Activated CD4-positive, alpha-beta T cell treated with anti-CD3 and anti-CD28 coated beads, Interleukin-2, amount 50 U/mL, for 48 hours (primary cell): Measurements from ENCODE around the gene ZNF563.
"Not testable (repeated sequence)": the region's sequence is repeated elsewhere in the genome, so short reads cannot be mapped to it uniquely, and the experiment has no call there.

Source experiments
- DNase-seq, 2 experiments: peaks; one replicate each; pipeline ENCODE4 v3.0.0-alpha.2; 2020

The ZNF563 gene

DNA sequence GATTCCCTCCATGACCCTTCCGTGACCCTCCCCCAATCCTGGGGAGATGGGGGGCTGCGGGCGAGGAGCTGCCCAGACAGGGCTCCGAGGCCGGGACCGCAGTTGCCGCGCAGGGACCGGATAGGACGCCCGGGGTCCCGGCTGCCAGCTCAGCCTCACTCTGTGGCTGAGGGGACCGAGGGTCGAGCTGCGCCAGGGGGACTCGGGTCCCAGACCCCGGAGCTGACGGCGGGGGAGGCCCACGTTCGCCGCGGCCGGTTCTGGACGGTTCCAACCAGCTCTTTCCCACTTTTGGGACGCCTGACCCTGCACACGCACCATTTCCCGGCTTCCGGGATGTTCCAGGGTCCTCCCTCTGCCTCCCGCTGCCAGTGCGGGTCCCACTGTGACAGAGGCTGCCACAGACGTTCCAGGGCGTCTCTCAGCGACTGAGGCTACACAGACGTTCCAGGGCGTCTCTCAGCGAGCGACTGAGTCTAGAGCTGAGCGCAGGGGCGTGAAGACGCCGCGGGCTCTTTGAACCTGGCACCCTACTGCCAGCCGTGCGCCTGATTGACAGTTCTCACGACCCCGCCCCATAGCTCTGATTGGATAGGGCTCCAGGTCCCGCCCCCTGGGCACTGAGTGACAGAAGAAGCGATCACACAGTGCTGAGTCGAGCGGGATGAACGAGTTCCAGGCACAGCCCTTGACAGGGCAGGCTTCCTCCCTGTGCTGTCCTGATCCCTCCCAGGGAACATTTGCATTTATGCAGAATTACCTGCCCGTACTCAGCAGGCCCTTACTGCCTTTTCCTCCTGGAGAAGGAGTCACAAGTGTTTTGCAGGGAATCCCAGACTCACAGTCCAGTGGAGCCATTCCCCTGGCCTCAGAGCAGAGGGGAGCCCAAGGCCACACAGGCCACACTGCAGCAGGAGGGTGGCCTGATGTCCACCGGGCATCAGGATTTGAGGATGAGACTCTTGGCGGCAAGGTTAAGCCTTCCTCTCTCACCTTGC, at the start of gene ZNF563:
Gene ZNF563, minus strand, starts transcription at position 472 of the 998 bp plus-strand sequence. Its CDS starts 151 bp downstream, at position 321.
- DNase-seq, result peak; percentile 99 to 100

DNA sequence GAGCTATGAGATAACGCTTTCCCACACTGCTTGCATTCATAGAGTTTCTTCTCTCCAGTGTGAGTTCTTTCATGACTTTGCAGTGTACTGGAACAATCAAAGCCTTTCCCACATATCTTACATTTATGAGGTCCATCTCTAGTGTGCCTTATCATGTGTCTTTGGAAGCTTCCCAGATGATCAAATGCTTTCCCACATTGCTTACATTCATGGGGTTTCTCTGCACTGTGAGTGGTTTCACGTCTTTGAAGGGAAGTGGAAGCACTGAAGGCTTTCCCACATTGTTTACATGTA, 47.0 kb upstream of the ZNF563 start:
- DNase-seq, result no peak

DNA sequence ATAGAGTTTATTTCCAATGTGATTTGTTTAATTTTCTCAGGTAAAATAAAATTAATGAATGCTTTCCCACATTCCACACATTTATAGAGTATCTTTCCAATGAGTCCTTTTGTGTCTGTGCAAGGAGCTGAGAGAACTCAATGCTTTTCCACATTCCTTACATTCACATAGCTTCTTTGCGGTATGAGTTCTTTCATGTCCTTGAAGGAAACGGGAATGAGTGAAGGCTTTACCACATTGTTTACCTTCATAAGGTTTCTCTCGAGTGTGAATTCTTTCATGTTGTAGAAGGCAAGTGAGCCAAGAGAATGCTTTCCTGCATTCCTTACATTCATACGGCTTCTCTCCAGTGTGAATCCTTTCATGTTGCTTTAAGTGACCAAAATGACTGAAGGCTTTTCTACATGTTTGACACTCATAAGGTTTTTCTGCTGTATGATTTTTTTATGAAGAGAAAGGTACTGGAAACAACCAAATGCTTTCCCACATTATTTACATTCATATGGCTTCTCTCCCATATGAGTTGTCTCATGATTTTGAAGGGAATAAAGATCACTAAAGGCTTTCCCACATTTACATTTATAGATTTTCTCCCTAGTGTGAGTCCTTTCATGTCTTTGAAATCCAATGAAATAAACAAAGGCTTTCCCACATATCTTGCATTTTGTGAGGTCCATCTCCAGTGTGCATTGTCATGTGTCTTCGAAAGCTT, 46.5 kb upstream of the ZNF563 start:
- no peak for DNase-seq

DNA sequence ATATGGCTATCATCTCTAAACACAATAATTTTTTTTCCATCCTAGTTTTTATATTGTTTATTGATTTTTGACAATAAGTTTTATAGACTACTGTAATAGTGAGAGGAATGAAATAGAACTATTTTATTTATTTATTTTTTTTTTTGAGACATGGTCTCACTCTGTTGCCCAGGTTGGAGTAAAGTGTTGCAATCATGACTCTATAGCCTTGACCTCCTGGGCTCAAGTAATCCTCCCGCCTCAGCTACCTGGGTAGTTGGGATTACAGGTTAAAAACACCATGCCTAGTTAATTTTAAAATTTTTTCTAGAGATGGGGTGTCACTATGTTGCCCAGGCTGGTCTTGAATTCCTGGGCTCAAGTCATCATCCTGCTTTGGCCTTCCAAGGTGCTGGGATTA, 40.6 kb upstream of the ZNF563 start:
- no peak for DNase-seq

- peak; percentile 88 to 93 for DNase-seq
Measured at GRCh38 chr19:12365236-12366162, 32.1 kb upstream of the ZNF563 start, which contains the start of gene ZNF442. ZNF442 (minus strand) TSS chr19:12365683; CDS start chr19:12363631, 2,052 bp downstream.

DNA sequence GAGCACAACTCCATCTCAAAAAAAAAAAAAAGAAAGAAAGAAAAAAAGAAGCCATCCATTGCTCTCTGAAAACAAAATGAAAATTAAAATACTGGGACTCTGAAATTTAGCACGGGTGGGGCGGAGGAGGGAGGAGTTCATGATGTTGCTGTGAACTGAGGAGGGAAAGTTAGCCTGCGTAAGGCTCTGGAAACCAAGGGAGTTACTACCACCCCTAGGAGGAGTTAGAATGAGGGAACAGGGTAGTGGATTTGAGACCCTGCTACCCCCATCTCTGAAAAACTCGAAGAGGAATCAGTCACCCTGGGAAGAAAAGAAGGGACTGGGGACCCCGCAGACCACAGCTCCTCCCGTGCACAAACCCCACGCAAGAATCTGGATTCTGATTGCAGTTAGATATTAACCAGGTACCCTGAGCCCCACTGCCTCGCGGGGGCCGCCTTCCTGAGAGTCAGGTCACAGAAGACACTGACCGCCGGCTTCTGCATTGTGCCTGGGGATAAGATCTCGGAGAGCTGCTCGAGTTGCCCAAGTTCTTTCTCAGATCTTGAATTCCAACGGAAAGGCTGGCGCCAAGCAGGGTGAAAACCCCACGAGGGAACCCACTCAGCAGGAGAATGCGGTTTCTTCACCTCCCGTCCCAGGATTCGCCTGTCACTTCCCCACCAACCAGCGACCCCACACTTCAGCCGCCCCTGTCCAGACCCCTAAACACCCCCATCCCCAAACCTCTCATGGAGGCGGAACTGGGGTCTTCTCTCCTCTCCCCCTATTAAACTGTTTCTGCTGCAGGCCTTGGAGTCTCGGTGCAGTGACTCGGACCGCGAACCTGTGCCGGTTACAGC, 31.2 kb upstream of the ZNF563 start:
- DNase-seq, result no peak

DNA sequence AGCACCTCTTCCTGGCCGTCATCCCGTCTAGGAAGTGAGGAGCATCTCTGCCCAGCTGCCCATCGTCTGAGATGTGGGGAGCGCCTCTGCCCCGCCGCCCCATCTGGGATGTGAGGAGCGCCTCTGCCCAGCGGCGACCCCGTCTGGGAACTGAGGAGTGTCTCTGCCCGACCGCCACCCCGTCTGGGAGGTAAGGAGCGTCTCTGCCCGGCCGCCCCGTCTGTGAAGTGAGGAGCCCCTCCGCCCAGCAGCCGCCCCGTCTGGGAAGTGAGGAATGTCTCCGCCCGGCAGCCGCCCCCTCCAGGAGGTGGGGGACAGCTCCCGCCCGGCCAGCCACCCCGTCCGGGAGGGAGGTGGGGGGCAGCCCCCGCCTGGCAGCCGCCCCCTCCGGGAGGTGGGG, 28.8 kb upstream of the ZNF563 start:
- not testable (repeated sequence) for DNase-seq

DNA sequence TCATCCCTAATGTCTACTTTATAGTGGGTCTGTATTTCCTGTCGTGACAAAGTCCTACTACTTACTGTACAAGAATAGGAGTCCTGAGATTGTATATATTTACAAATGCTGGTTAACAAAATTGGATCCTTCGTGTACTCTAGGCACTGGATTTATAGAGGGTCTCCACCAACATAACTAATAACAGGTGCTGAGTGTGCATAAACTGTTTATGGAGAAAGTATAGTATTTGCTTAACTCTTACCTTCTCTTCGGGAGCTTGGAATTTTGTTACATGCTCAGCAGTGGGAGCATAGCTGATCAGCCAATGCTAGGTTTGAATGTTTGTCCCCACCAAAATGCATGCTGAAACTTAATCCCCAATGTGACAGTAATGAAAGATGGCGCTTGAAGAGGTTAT, 19.9 kb upstream of the ZNF563 start:
- DNase-seq, result no peak

- DNase-seq, result no peak
Measured at GRCh38 chr19:12350890-12351197, 17.4 kb upstream of the ZNF563 start.

- DNase-seq, result no peak
Measured at GRCh38 chr19:12350185-12350889, 16.9 kb upstream of the ZNF563 start.

GRCh38 chr19:12346896-12347295, 13.5 kb upstream of the ZNF563 start:
- no peak for DNase-seq

- no peak for DNase-seq
Measured at GRCh38 chr19:12345197-12345596, 11.8 kb upstream of the ZNF563 start.

DNA sequence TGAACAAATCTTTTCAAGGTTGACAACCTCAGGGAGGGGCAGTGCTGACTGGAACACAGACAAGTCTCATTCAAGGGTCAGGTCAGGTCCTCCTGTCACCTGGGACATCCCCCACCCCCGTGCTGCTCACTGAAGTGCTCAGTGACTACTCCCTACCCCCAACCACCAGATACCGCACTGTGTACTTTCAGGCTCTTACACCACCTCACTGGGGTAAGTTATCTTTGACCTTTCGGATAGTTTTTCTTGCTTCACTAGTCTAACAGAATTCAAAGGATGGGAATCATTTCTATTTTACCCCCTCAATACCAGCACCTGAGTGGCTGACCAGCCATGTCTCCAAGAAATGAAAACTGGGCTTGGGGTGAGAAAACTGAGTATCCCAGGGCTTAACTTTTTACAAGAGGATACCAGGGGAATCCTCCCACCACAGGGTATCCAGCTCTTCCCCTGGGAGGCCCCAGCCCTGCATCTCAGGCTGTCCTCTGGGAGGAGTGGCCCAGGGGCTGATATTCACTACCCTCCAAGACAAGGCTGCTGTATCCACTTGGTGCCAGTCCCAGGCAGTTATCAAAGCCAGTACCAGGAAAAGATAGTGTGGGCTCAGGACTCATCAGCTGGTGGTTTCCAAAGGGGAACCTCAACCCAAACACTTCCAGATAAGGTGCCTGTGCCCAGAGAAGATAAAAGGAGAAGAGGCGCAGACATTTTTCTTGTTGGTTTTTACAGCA, 2.1 kb downstream of the ZNF563 start:
- DNase-seq, result peak; percentile 85 to 89

DNA sequence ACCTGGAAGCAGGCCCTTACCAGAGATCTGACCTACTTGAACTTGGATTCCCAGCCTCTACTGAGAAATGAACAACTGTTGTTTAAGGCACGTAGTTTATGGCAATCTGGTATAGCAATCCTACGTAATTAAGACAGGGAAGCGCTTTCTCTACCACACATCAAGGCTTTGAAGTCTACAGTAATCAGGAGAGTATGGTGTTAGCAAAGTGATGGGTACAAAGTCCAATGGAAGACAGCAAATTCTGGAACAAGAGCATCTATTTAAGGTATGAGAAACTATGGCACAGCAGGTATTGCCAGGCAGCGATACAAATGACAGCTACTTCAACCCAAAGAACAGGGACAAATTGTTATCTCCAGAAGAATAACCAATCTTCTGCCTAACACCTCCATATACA, 3.1 kb downstream of the ZNF563 start:
- DNase-seq, result no peak

DNA sequence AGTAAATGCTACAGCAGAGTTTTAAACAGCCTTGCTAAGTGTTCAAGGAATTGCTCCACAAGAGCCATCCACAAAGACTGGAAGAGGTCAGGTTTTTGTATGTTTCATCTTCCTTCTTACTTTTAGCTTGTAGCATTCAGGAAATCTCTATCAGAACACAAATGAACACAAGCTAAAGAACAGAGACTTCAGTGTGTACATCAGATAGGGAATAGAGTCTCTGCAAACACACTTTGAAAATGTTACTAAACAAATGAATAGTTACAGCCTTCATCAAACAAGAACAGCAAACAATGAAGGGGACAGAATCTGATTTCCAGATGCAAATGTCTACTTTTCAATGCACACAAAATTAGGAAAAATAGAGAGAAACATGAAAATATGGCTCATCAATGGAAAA, 7.7 kb downstream of the ZNF563 start:
- no peak for DNase-seq

- DNase-seq, result no peak
Measured at GRCh38 chr19:12318782-12319413, 14.5 kb downstream of the ZNF563 start.

DNA sequence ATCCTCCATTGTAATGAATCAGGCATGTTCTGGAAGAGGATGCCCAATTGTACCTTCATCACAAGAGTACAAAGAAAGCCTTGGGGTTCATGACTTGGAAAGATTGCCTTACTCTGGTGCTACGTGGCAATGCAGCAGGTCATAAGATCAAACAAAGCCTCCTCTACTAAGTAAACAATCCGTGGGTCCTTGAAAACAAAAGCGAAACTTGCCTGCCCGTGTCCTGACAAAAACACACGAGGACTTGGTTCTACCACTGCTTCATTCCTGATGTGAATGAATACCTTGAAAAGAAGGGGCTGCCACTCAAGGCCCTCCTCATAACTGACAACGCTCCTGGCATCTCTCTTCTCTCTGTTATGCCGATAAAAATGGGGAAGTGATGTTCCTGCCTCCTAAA, 18.9 kb downstream of the ZNF563 start:
- DNase-seq, result no peak

DNA sequence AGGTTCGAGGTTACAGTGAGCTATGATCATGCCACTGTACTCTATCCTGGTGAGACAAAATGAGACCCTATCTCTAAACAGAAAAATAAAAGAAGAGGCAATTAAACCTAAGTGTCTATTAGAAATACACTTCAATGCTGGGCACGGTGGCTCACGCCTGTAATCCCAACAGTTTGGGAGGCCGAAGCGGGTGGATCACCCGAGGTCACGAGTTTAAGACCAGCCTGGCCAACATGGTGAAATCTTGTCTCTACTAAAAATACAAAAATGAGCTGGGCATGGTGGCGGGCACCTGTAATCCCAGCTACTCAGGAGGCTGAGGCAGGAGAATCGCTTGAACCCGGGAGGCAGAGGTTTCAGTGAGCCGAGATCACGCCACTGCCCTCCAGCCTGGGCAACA, 24.5 kb downstream of the ZNF563 start:
- DNase-seq, result not testable (repeated sequence)

GRCh38 chr19:12295191-12295590, 38.2 kb downstream of the ZNF563 start:
- no peak for DNase-seq
